Measurements from ENCODE around the gene CSAD. TPM values are rescaled to one million over a fixed set of nuclear protein-coding genes. Genes with fewer than 3 reads are reported as not detected.

CSAD gene
- 44.9 TPM for total RNA-seq

GRCh38 chr12:53180220-53180930 lies at the start of gene CSAD, which contains the start of gene ZNF740:
CSAD (minus strand) TSS chr12:53180925; CDS start chr12:53173470, 7,455 bp downstream.
ZNF740 (plus strand) TSS chr12:53180722; CDS start chr12:53181984, 1,262 bp downstream.
- intact Hi-C loops (cut with DNase I), result no loop called here
- H3K9me3 ChIP-seq, result no peaks in the 10 kb centered on the region
- H3K4me3 ChIP-seq, result peak within 1 kb of the TSS; percentile 64 to 67
- peak in 1 of 2 donors; percentile 97 for DNase-seq (ENCODE audit: extremely low spot score in 2 of 2)
- peak within 1 kb of the TSS; percentile 88 for H3K27ac ChIP-seq
- H3K36me3 ChIP-seq, result peaks cover 0 to 34% of the 10 kb centered on the region in 2 donors
- TF ChIP-seq CTCF (IDR thresholded peaks at IDR 0.05), result no peak
- peak; percentile 63 to 80 for TF ChIP-seq POLR2AphosphoS5 (IDR thresholded peaks at IDR 0.05; ENCODE audit: insufficient read depth in 1 of 2, low read depth in 1 of 2)
- TF ChIP-seq POLR2A (IDR thresholded peaks at IDR 0.05), result peak in 1 of 2 donors; percentile 70
- peaks cover 47% of the 10 kb centered on the region for H3K4me1 ChIP-seq
- no peaks in the 10 kb centered on the region for H3K27me3 ChIP-seq

GRCh38 chr12:53230108-53230845 lies 49.6 kb upstream of the CSAD start:
- H3K4me1 ChIP-seq, result peaks cover 82% of the 10 kb centered on the region

GRCh38 chr12:53229454-53229853 lies 48.7 kb upstream of the CSAD start:
- peaks cover 82% of the 10 kb centered on the region for H3K4me1 ChIP-seq
- peak overlapping the region; percentile 62 to 72 for H3K4me3 ChIP-seq

More at GRCh38 chr12:53230108-53230845, 49.6 kb upstream of the CSAD start:
- no peaks in the 10 kb centered on the region for H3K9me3 ChIP-seq
- peak overlapping the region; percentile 95 for H3K27ac ChIP-seq
- peak overlapping the region; percentile 62 to 72 for H3K4me3 ChIP-seq
- H3K36me3 ChIP-seq, result peaks cover 0 to 11% of the 10 kb centered on the region in 2 donors
- intact Hi-C loops (cut with DNase I), result no loop called here
- no peaks in the 10 kb centered on the region for H3K27me3 ChIP-seq
- TF ChIP-seq CTCF (IDR thresholded peaks at IDR 0.05) (no peak), POLR2AphosphoS5 (IDR thresholded peaks at IDR 0.05; ENCODE audit: insufficient read depth in 1 of 2, low read depth in 1 of 2) (peak in 1 of 2 donors; percentile 27), POLR2A (IDR thresholded peaks at IDR 0.05) (no peak)
- peak in 1 of 2 donors; percentile 84 for DNase-seq (ENCODE audit: extremely low spot score in 2 of 2)

GRCh38 chr12:53227836-53228235 lies 47.1 kb upstream of the CSAD start:
- Histone ChIP-seq H3K27me3 (no peaks in the 10 kb centered on the region), H3K36me3 (peaks cover 0 to 11% of the 10 kb centered on the region in 2 donors), H3K4me1 (peaks cover 82% of the 10 kb centered on the region), H3K27ac (peak overlapping the region; percentile 95), H3K4me3 (no peak overlapping the region), H3K9me3 (no peaks in the 10 kb centered on the region)
- TF ChIP-seq POLR2AphosphoS5 (IDR thresholded peaks at IDR 0.05; ENCODE audit: insufficient read depth in 1 of 2, low read depth in 1 of 2), result no peak
- TF ChIP-seq CTCF (IDR thresholded peaks at IDR 0.05), result no peak
- no peak for TF ChIP-seq POLR2A (IDR thresholded peaks at IDR 0.05)
- no peak for DNase-seq (ENCODE audit: extremely low spot score in 2 of 2)
- intact Hi-C loops (cut with DNase I), result no loop called here

More at GRCh38 chr12:53229454-53229853, 48.7 kb upstream of the CSAD start:
- H3K27ac ChIP-seq, result peak overlapping the region; percentile 95
- peak in 1 of 2 donors; percentile 84 for DNase-seq (ENCODE audit: extremely low spot score in 2 of 2)
- TF ChIP-seq POLR2A (IDR thresholded peaks at IDR 0.05) (no peak), POLR2AphosphoS5 (IDR thresholded peaks at IDR 0.05; ENCODE audit: insufficient read depth in 1 of 2, low read depth in 1 of 2) (no peak), CTCF (IDR thresholded peaks at IDR 0.05) (no peak)
- H3K36me3 ChIP-seq, result peaks cover 0 to 11% of the 10 kb centered on the region in 2 donors
- no peaks in the 10 kb centered on the region for H3K9me3 ChIP-seq
- intact Hi-C loops (cut with DNase I), result no loop called here
- no peaks in the 10 kb centered on the region for H3K27me3 ChIP-seq
